Measurements from ENCODE around the gene HSFX2.
A peak's percentile ranks its signal among the peaks of the same experiment; 100 is the strongest.
"Not testable (repeated sequence)": the region's sequence is repeated elsewhere in the genome, so short reads cannot be mapped to it uniquely, and the experiment has no call there.

HSFX2 gene

DNA sequence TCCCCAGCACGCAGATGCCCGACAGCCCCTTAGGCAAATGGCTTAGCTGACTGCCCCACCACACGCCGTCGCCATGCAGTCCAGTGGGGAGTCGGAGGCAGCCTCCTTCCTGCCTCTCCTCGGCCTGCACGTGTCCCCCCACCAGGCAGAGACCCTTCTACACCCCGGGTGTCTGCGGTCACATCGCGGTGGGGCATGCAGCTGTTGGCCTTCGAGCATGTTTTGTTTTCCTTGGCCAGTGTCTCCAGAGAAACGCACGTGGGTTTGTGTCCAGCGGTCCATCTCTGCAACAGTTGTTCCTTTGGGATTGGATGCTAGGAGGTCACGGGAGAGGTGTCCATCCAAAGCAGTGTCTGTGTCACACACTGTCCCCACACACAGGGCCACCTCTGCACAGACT, at the start of gene HSFX2:
Gene HSFX2 (minus strand): TSS at position 101 of the 400 bp plus-strand sequence. CDS start 614 bp downstream, outside the sequence.
- not testable (repeated sequence) for ATAC-seq

DNA sequence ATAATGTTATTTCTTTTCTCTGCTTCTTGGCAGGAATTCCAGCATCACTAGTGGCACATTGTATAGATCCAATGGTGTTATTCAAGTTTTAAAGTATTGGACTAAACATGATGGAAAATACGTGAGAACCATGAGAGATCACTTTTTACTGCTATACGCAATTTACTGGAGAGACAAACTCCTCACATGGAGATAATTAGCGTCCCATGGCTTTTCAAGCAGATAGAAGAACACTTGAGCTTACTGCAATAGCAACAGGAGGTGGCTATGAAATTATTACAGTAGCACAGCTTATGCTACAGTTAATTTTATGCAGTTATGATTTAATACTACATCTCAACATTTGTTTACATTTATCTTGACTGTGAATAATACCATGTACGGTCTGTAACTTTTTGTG, 48.4 kb upstream of the HSFX2 start:
- no peak for ATAC-seq

DNA sequence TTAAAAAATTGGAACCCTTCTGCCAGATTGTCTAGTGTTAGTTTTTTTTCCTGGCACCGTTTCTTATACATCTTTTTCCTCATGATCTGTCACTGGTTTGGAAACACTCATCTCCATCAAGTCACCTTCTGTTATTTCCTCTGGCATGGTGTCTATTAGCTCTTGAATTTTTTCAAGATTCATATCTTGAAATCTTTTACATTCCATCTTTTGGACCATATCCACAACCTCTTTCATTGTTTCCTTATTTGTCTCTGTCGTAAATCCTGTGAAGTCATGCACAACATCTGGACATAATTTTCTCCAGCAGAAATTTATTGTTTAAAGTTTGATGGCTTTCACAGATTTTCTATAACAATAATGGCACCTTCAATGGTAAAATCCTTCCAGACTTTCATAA, 46.7 kb upstream of the HSFX2 start:
- ATAC-seq: no peak

DNA sequence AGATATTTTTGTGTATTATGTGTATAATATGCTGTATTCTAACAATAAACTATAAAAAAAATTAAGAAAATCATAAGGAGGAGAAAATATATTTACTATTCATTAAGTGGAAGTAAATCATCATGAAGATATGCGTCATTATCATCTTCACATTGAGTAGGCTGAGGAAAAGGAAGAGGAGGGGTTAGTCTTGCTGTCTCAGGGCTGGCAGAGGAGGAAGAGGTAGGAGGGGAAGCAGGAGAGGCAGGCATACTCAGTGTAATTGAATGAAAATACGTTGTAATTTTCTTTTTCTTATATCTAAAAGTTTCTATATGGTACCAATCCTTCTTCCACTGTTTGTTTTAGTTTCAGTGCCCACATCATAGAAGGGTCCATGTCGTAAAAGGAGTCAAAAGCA, 46.3 kb upstream of the HSFX2 start:
- peak in 1 of 2 donors; percentile 38 for ATAC-seq

DNA sequence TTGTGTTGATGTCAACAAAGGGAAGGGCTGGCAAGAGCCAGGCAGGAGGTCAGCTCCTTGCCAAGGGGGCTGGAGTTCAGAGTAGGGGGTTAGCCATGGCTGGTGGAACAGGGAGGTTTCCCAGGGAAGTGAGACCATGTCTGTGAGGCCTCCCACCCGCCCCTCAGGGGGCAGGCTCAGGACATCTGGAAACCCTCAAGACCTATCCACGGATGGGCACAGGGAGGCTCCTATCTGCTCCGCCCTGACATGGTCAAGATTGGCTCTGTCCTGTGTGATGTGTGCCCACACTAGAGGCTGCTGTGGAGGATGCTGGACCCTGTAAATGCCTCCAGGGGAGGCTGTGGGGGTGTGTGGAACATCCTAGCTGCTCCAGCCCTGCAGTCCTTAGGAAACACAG, 44.5 kb upstream of the HSFX2 start:
- ATAC-seq: no peak

GRCh38 chrX:149638860-149639259, 43.7 kb upstream of the HSFX2 start:
- no peak for ATAC-seq

GRCh38 chrX:149633511-149633910, 38.4 kb upstream of the HSFX2 start:
- ATAC-seq: no peak

DNA sequence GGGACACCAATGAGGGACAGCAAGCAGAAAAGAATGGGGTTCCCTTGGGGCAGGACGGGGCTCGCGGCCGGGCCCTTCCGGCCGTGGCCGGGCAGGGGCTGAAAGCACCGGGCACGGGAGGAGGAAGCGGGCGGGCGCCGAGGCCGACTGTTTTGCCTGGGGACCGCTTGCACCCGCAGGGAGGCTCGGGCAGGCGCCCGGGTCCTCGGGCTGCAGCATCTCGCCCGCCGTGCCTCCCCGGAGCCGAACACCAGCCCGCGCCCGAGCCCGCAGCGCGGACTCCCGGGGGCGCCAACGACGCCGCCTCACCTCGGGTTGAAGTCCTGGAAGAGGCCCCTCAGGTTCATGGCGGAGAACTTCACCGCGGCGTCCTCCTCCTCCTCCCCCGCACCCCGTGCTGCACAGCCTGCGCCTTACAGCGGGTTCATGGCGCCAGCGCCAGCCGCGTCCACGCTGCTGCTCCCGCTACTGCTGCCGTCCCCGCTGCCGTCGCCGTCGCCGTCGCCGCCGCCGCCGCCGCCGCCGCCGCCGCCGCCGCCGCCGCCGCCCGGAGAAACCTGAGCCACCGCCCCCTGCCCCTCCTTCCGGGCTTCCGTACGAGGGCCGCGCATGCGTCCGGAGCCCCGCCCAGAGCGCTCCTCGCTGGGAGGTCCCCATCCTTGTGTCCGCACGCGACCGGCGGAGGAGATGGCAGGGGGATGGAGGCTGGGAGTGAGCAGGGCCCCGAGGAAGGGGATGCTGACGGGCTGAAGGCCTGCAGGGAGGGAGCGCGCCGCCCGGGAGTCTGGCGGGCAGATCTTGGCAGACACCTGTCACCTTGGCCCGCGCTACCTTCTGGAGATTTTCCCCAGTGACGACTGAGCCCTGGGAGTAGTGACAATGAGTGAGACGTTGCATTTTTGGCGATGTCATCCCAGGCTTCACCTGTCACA, 36.4 kb upstream of the HSFX2 start, which contains the start of gene TMEM185A:
Gene TMEM185A (minus strand): TSS at position 559 of the 932 bp plus-strand sequence. CDS start 212 bp downstream, at position 347.
- peak; percentile 81 to 89 for ATAC-seq

DNA sequence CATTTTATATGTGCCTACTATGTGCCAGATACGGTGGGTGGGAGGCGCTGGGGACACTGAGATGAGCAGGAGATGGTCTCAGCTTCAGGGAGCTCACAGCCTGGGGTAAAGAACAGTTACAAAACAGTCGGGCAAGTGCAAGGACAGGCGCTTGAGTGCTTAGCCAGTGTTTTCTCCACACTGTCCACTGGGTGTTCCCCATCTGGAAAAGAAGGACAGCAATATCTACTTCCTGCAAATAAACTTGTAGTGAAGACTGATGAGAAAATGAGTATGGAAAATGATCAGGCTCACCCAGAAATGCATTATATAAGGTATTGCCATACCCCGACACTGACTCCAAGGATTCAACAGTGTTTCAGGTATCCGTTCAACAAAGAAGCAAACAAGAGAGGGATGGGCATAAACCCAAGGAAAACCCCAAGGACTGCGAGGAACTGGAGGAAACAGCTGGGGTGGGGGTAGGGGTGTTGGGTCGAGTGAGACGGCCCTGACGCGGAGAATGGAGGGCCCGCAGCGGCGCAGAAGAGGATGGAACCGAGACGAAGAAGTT, 35.6 kb upstream of the HSFX2 start:
- ATAC-seq: peak in 1 of 2 donors; percentile 10

- ATAC-seq: no peak
Observed at GRCh38 chrX:149629730-149630387, 34.7 kb upstream of the HSFX2 start.

- no peak for ATAC-seq
Observed at GRCh38 chrX:149628768-149629167, 33.7 kb upstream of the HSFX2 start.

- ATAC-seq: no peak
Observed at GRCh38 chrX:149628280-149628679, 33.2 kb upstream of the HSFX2 start.

DNA sequence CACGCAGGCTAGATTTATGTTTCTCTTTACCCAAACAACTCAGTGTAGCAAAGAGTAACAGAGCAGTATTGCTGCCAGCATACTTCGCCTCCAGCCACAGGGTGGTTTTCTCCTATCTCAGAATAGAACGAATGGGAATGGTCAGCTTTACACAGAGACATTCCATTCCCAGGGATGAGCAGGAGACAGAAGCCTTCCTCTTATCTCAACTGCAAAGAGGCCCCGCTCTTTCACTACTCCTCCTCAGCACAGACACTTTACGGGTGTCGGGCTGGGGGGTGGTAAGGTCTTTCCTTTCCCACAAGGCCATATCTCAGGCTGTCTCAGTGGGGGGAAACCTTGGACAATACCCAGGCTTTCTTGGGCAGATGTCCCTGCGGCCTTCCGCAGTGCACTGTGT, 31.7 kb upstream of the HSFX2 start:
- not testable (repeated sequence) for ATAC-seq

DNA sequence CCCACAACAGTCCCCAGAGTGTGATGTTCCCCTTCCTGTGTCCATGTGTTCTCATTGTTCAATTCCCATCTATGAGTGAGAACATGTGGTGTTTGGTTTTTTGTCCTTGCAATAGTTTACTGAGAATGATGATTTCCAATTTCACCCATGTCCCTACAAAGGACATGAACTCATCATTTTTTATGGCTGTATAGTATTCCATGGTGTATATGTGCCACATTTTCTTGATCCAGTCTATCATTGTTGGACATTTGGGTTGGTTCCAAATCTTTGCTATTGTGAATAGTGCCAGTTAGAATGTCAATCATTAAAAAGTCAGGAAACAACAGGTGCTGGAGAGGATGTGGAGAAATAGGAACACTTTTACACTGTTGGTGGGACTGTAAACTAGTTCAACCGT, 24.5 kb upstream of the HSFX2 start:
- ATAC-seq: not testable (repeated sequence)

- ATAC-seq: no peak
Observed at GRCh38 chrX:149618871-149619270, 23.8 kb upstream of the HSFX2 start.

- ATAC-seq: no peak
Observed at GRCh38 chrX:149611623-149612175, 16.6 kb upstream of the HSFX2 start.

- no peak for ATAC-seq
Observed at GRCh38 chrX:149610511-149610910, 15.4 kb upstream of the HSFX2 start.

DNA sequence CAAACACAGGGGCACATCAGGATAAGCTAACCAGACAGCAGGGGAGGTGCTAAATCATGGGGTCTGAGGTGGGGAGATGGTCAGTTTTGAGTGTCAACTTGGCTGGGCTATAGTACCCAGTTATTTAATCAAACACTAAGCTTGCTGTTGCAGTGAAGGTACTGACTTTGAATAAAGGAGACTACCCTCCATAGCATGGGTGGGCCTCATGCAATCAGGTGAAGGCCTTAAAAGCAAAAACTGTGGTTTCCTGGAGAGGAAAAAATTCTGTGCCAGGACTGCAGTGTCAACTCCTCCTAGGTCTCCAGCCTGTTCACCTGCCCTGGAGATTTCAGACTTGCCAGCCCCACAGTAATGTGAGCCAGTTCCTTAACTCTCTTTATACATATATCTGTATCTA, 12.6 kb upstream of the HSFX2 start:
- ATAC-seq: no peak

DNA sequence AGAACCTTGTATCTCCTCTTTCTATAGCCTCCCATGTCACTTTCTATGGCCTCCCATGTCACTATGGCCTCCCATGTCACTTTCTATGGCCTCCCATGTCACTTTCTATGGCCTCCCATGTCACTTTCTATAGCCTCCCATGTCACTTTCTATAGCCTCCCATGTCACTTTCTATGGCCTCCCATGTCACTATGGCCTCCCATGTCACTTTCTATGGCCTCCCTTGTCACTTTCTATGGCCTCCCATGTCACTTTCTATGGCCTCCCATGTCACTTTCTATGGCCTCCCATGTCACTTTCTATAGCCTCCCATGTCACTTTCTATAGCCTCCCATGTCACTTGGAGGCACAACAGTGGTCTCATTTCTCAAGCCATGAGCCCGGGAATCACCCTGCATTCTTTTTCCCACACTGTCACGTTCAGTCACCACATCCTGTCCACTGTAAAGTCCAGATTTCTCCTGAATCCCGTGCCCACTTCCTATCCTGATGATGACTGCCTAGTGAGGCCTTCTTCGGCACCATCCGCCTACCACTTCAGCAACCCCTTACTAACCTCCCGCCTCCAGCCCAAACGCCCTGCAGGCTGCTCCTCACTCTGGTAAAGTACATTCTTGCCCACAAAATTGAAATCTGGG, 10.3 kb upstream of the HSFX2 start:
- not testable (repeated sequence) for ATAC-seq

DNA sequence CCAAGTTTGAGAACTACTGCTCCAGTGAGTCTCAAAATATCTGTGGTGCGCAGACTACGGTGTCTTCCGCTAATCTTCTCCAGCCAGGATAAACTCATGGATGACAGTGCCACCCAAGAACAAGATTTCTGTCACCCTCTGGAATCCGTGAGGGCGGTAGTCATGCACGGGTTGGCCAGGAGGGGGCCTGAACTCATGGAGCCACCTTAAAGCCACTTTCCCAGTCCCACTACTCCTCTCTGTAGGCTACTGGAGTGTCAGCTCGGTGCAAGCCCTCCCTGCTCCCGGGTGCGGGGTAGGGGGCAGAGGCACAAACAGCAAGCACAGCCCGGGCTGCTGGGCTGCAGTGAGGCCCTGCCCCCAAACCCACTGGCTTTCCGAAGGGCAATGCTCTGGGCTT, 3.5 kb upstream of the HSFX2 start:
- not testable (repeated sequence) for ATAC-seq

GRCh38 chrX:149595943-149596342, 829 bp upstream of the HSFX2 start:
- ATAC-seq: not testable (repeated sequence)

- ATAC-seq: not testable (repeated sequence)
Observed at GRCh38 chrX:149590993-149591392, 4.1 kb downstream of the HSFX2 start.

DNA sequence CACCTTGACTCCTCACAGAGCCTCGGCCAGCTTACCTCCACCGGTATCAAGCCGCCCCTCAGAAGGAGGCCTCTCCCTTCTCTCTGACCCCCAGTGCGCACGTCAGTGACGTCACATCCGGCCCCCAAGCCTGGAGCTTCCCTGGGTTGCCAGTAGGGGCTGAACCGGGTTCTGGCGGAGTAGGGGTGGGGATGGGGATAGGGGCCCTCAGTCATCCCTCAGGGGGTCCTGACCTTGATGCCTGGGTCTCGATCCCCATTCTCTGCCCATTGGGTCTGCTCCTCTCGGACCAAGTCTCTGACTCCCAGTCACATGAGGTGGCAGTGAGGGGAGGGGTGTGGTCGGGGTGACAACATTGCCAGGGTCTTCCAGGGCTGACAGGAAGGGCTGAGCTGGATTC, 7.8 kb downstream of the HSFX2 start, which contains the start of gene MAGEA9B:
Gene MAGEA9B (minus strand): TSS at position 101 of the 400 bp plus-strand sequence. CDS start 4,280 bp downstream, outside the sequence.
- not testable (repeated sequence) for ATAC-seq
